B cell (primary cell): Measurements from ENCODE around the gene TRAPPC8. TPM values are rescaled to one million over a fixed set of nuclear protein-coding genes. Genes with fewer than 3 reads are reported as not detected.
"Not testable (repeated sequence)": the region's sequence is repeated elsewhere in the genome, so short reads cannot be mapped to it uniquely, and the experiment has no call there.

Experiments used
- ATAC-seq: fragments of 200-7000 bp; cut with Tn5 transposase; one replicate; pipeline ENCODE4 v1.10.0; 2021; ENCODE audit warnings: low read depth, mild to moderate bottlenecking, moderate number of reproducible peaks, moderate library complexity
- CTCF ChIA-PET: fragments of 350-600 bp; sonication (Branson Sonifier 250); formaldehyde crosslinking; loops from one replicate; lab custom pipeline; 2021; ENCODE audit warnings: antibody characterized with exemption, inconsistent platforms; lab: Charles Lee
- POLR2A ChIA-PET: fragments of 350-600 bp; sonication (Branson Sonifier 250); formaldehyde crosslinking; loops from one replicate; lab custom pipeline; 2021; ENCODE audit warnings: antibody characterized with exemption; lab: Charles Lee
- DNase-seq: peaks from one replicate; pipeline ENCODE4 v3.0.0; 2013
- H2AFZ ChIP-seq: 2 replicates; pipeline ENCODE4 v1.6.1; 2012; ENCODE audit warnings: mild to moderate bottlenecking, low read depth, low read length; ENCODE audit not compliant: insufficient read depth, poor library complexity, severe bottlenecking
- H3K27ac ChIP-seq, 2 donors: 1 replicate in 1 of 2; 2 replicates in 1 of 2; pipeline ENCODE4 v1.5.1; 2012 to 2013; ENCODE audit warnings: low read length in 2 of 2, mild to moderate bottlenecking in 2 of 2, moderate library complexity in 1 of 2
- H3K27me3 ChIP-seq, 4 experiments: fragments of 200-600 bp in 1 of 4; sonication (generic) in 1 of 4; replicated peaks in 1 of 4; 1 replicate in 2 of 4; 2 replicates in 2 of 4; pipeline versions ENCODE4 v1.6.1 to v1.7.0; 2013 to 2016; ENCODE audit warnings: low read length in 3 of 4, mild to moderate bottlenecking in 2 of 4, mixed read lengths in 1 of 4, moderate library complexity in 1 of 4; ENCODE audit not compliant: insufficient read depth in 4 of 4, control insufficient read depth in 3 of 4; ENCODE audit errors: control extremely low read depth in 1 of 4
- H3K36me3 ChIP-seq, 2 experiments: replicated peaks in 1 of 2; 1 replicate in 1 of 2; 2 replicates in 1 of 2; pipeline versions ENCODE4 v1.6.1 to v1.7.1; 2013; ENCODE audit warnings: low read length in 1 of 2; ENCODE audit not compliant: insufficient read depth in 2 of 2, control insufficient read depth in 1 of 2; ENCODE audit errors: control extremely low read depth in 1 of 2, extremely low read depth in 1 of 2
- H3K4me1 ChIP-seq, 2 donors: fragments of 200-600 bp in 1 of 2; sonication (generic) in 1 of 2; 1 replicate in 1 of 2; 2 replicates in 1 of 2; pipeline versions ENCODE4 v1.5.1 to v1.6.1; 2013 to 2017; ENCODE audit warnings: low read length in 2 of 2; ENCODE audit not compliant: control insufficient read depth in 2 of 2, insufficient read depth in 2 of 2
- H3K4me2 ChIP-seq: replicated peaks from 2 replicates; pipeline ENCODE3; 2012; ENCODE audit warnings: mild to moderate bottlenecking, low read depth, low read length; ENCODE audit not compliant: poor library complexity, severe bottlenecking
- H3K4me3 ChIP-seq, 5 experiments: fragments of 200-600 bp in 1 of 5; sonication (generic) in 1 of 5; 1 replicate in 3 of 5; 2 replicates in 2 of 5; pipeline versions ENCODE4 v1.5.1 to v1.7.0; 2011 to 2016; ENCODE audit warnings: low read length in 4 of 5, mild to moderate bottlenecking in 4 of 5, low read depth in 2 of 5, control low read depth in 1 of 5, moderate library complexity in 1 of 5; ENCODE audit not compliant: insufficient read depth in 1 of 5; ENCODE audit errors: control extremely low read depth in 1 of 5, extremely low read depth in 1 of 5
- H3K79me2 ChIP-seq: fragments of 200-600 bp; sonication (generic); one replicate; pipeline ENCODE4 v1.6.0; 2016; ENCODE audit warnings: low read length; ENCODE audit not compliant: control insufficient read depth, insufficient read depth
- H3K9ac ChIP-seq: fragments of 200-600 bp; sonication (generic); 2 replicates; pipeline ENCODE4 v1.6.1; 2017; ENCODE audit warnings: mild to moderate bottlenecking, low read length, moderate library complexity
- H3K9me3 ChIP-seq, 3 donors: one replicate each; pipeline versions ENCODE4 v1.6.1 to v1.7.1; 2013; ENCODE audit warnings: low read length in 2 of 3; ENCODE audit not compliant: control insufficient read depth in 2 of 3, insufficient read depth in 1 of 3; ENCODE audit errors: control extremely low read depth in 1 of 3
- H4K20me1 ChIP-seq: 2 replicates; pipeline ENCODE4 v1.6.0; 2012; ENCODE audit warnings: mild to moderate bottlenecking, low read length; ENCODE audit not compliant: insufficient read depth, control insufficient read depth, poor library complexity, severe bottlenecking
- H3K27ac Mint-ChIP-seq: one replicate; pipeline ENCODE4 v1.8.0; 2021; ENCODE audit warnings: mixed read lengths
- H3K27me3 Mint-ChIP-seq: one replicate; pipeline ENCODE4 v1.8.0; 2021; ENCODE audit warnings: mixed read lengths
- H3K4me1 Mint-ChIP-seq: one replicate; pipeline ENCODE4 v1.8.0; 2021; ENCODE audit warnings: mixed read lengths
- H3K4me3 Mint-ChIP-seq: one replicate; pipeline ENCODE4 v1.8.0; 2021; ENCODE audit warnings: mixed read lengths
- H3K9me3 Mint-ChIP-seq: one replicate; pipeline ENCODE4 v1.8.0; 2022; ENCODE audit warnings: mixed read lengths; ENCODE audit not compliant: insufficient read depth
- EZH2 ChIP-seq: IDR thresholded peaks from 2 replicates; pipeline ENCODE4 v1.6.1; 2012; ENCODE audit warnings: borderline replicate concordance, low read depth, mild to moderate bottlenecking, moderate library complexity, low read length; ENCODE audit not compliant: insufficient read depth, poor library complexity, severe bottlenecking
- WGBS: methylation state at CpG from one replicate; pipeline ENCODE4 v1.1.5; 2013; ENCODE audit warnings: missing lambda C conversion rate; ENCODE audit not compliant: insufficient coverage; 5-methylcytosine and 5-hydroxymethylcytosine counted together
- intact Hi-C: fragments of 100-400 bp; cut with micrococcal nuclease; formaldehyde crosslinking; loops from one replicate; pipeline ENCODE4 v1.10.0; 2022
- polyA plus RNA-seq: library from polyadenylated mRNA; depleted of rRNA; stranded (reverse); fragments of >200 nt; gene quantifications from 2 replicates; pipeline ENCODE4 v1.2.3, GENCODE V29; 2012
- total RNA-seq, 2 donors: library from RNA; stranded (reverse); fragments of 120-200 nt in 1 of 2; gene quantifications; 1 replicate in 1 of 2; 2 replicates in 1 of 2; pipeline versions ENCODE4 v1.2.3 to v1.2.4, GENCODE V29; 2013 to 2022
- TF ChIP-seq, protein P1 (sequence below): fragments of 200-600 bp; IDR thresholded peaks from one replicate; pipeline ENCODE4 v1.8.0; 2022; ENCODE audit warnings: antibody characterized with exemption, mild to moderate bottlenecking

TRAPPC8 gene
- total and polyA plus RNA-seq, 2 donors (not counting 1 experiment from before 2014, with no cell fraction given), result 53.6 to 95.5 TPM

GRCh38 chr18:31920277-31920676, 22.7 kb downstream of the TRAPPC8 start:
- peaks cover 48% of the 10 kb centered on the region for H3K79me2 ChIP-seq
- ATAC-seq (no peak), DNase-seq (no peak)
- H3K4me3 ChIP-seq, result no peak overlapping the region
- no peak overlapping the region for H3K4me3 Mint-ChIP-seq
- TF ChIP-seq EZH2, result no peak
- TF ChIP-seq, protein P1, sequence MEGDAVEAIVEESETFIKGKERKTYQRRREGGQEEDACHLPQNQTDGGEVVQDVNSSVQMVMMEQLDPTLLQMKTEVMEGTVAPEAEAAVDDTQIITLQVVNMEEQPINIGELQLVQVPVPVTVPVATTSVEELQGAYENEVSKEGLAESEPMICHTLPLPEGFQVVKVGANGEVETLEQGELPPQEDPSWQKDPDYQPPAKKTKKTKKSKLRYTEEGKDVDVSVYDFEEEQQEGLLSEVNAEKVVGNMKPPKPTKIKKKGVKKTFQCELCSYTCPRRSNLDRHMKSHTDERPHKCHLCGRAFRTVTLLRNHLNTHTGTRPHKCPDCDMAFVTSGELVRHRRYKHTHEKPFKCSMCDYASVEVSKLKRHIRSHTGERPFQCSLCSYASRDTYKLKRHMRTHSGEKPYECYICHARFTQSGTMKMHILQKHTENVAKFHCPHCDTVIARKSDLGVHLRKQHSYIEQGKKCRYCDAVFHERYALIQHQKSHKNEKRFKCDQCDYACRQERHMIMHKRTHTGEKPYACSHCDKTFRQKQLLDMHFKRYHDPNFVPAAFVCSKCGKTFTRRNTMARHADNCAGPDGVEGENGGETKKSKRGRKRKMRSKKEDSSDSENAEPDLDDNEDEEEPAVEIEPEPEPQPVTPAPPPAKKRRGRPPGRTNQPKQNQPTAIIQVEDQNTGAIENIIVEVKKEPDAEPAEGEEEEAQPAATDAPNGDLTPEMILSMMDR, result no peak
- H3K4me1 ChIP-seq, result no peaks in the 10 kb centered on the region
- no peaks in the 10 kb centered on the region for H4K20me1 ChIP-seq
- H3K27ac ChIP-seq, result no peak overlapping the region
- no peaks in the 10 kb centered on the region for H3K9me3 ChIP-seq
- H3K27me3 ChIP-seq, result no peaks in the 10 kb centered on the region
- H3K4me2 ChIP-seq, result no peak overlapping the region
- peaks cover 6 to 46% of the 10 kb centered on the region in 2 experiments for H3K36me3 ChIP-seq
- POLR2A ChIA-PET, result interaction anchor here (0.7 kb wide), 1 partner anchor 16 kb away, joined by 4 read pairs; no protein-coding TSS in a partner anchor
- no peaks in the 10 kb centered on the region for H3K9me3 Mint-ChIP-seq
- intact Hi-C loops, result loop anchor here (10.0 kb wide), 1 partner anchor 55 kb away; no protein-coding TSS in a partner anchor
- H2AFZ ChIP-seq, result no peak overlapping the region
- no peaks in the 10 kb centered on the region for H3K4me1 Mint-ChIP-seq
- 93% methylated on average over 3 of the region's 3 CpGs for WGBS
- H3K9ac ChIP-seq, result no peak overlapping the region
- H3K27ac Mint-ChIP-seq, result peak overlapping the region; percentile 53
- CTCF ChIA-PET, result no interaction called here
- no peaks in the 10 kb centered on the region for H3K27me3 Mint-ChIP-seq

GRCh38 chr18:31919366-31919765, 23.6 kb downstream of the TRAPPC8 start:
- H3K9me3 ChIP-seq, H3K4me2 ChIP-seq, H3K27ac Mint-ChIP-seq, H3K4me1 ChIP-seq, H2AFZ ChIP-seq, DNase-seq, H3K9me3 Mint-ChIP-seq, H3K4me3 ChIP-seq, POLR2A ChIA-PET, H3K27me3 Mint-ChIP-seq, H3K27ac ChIP-seq, H4K20me1 ChIP-seq, H3K9ac ChIP-seq, H3K4me1 Mint-ChIP-seq, H3K27me3 ChIP-seq, intact Hi-C loops, H3K4me3 Mint-ChIP-seq, ATAC-seq, CTCF ChIA-PET: not testable (repeated sequence)
- H3K36me3 ChIP-seq, result peaks cover 6 to 53% of the 10 kb centered on the region in 2 experiments
- H3K79me2 ChIP-seq, result peaks cover 46% of the 10 kb centered on the region
- WGBS, result no CpG with 5 or more reads among the region's 5 CpGs
